ENCODE data around the gene UBXN6.

The UBXN6 gene

GRCh38 chr19:4453232-4454179 lies 4.1 kb downstream of the UBXN6 start:
- no peaks in the 10 kb centered on the region for H3K27me3 ChIP-seq
- no peaks in the 10 kb centered on the region for H3K9me3 ChIP-seq
- peaks cover 43 to 62% (median 49%) of the 10 kb centered on the region in 3 donors for H3K36me3 ChIP-seq
- intact Hi-C loops (cut with DNase I; ENCODE audit: low total_unique reads): no loop called here
- no peak for DNase-seq
- no peak overlapping the region for H3K27ac ChIP-seq
- no peak for TF ChIP-seq CTCF (IDR thresholded peaks at IDR 0.05)
- no peak overlapping the region for H3K4me3 ChIP-seq
- H3K4me1 ChIP-seq: peaks cover 0 to 27% (median 24%) of the 10 kb centered on the region in 4 donors

DNA sequence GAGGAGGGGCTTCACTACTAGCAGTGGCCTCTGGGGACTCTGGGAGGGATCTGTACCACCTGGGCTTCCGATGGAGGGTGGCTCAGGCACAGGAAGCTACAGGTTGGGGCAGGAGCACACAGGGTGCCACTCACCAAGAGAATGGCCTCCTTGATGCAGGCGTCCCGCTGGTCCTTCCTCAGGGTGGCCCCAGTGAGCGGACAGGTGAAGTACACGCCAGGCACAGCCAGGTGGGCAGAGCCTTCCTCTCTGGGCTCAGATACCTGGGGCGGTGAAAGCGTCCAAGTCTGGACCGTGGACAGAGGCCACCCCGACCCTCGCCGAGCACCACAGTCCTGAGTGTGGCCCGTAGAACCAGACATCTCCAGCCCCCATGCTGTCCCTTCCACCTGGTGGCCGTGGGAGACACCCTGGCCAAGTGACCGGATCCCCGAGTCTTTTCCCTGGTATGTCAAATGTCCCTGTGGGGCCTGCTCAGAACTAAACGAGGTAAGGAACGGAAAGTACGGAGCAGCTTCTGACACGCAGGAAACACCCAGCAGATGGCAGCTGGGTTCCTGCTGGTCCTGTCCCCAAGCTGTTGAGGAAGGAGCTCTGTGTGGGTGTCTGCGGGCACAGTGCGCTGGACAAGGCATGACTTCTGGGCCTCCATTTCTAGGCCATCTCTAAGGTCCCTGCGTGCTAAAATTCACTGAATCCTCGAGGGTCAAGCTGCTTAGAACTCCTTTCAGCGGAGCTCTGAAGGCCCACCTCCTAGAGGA lies 5.2 kb downstream of the UBXN6 start:
- DNase-seq: no peak
- Histone ChIP-seq H3K4me1 (peaks cover 0 to 23% (median 19%) of the 10 kb centered on the region in 4 donors), H3K36me3 (peaks cover 52 to 73% (median 60%) of the 10 kb centered on the region in 3 donors), H3K27ac (no peak overlapping the region), H3K9me3 (no peaks in the 10 kb centered on the region), H3K4me3 (no peak overlapping the region), H3K27me3 (no peaks in the 10 kb centered on the region)
- TF ChIP-seq CTCF (IDR thresholded peaks at IDR 0.05): no peak
- intact Hi-C loops (cut with DNase I; ENCODE audit: low total_unique reads): no loop called here

- no peak for TF ChIP-seq CTCF (IDR thresholded peaks at IDR 0.05)
- Histone ChIP-seq H3K4me3 (no peak overlapping the region), H3K9me3 (no peaks in the 10 kb centered on the region), H3K36me3 (peaks cover 78 to 97% (median 88%) of the 10 kb centered on the region in 3 donors), H3K27me3 (no peaks in the 10 kb centered on the region), H3K4me1 (peaks cover 0 to under 1% (median 0%) of the 10 kb centered on the region in 4 donors), H3K27ac (no peak overlapping the region)
- DNase-seq: no peak
- intact Hi-C loops (cut with DNase I; ENCODE audit: low total_unique reads): no loop called here
These were observed 8.0 kb downstream of the UBXN6 start for GRCh38 chr19:4449639-4450028.

GRCh38 chr19:4449022-4449638 lies 8.5 kb downstream of the UBXN6 start:
- TF ChIP-seq CTCF (IDR thresholded peaks at IDR 0.05): no peak
- intact Hi-C loops (cut with DNase I; ENCODE audit: low total_unique reads): no loop called here
- Histone ChIP-seq H3K4me3 (no peak overlapping the region), H3K4me1 (no peaks in the 10 kb centered on the region), H3K27me3 (no peaks in the 10 kb centered on the region), H3K36me3 (peaks cover 76 to 100% (median 92%) of the 10 kb centered on the region in 3 donors), H3K9me3 (no peaks in the 10 kb centered on the region), H3K27ac (peak overlapping the region in 1 of 2 donors; percentile 22)
- peak; percentile 60 to 85 for DNase-seq

DNA sequence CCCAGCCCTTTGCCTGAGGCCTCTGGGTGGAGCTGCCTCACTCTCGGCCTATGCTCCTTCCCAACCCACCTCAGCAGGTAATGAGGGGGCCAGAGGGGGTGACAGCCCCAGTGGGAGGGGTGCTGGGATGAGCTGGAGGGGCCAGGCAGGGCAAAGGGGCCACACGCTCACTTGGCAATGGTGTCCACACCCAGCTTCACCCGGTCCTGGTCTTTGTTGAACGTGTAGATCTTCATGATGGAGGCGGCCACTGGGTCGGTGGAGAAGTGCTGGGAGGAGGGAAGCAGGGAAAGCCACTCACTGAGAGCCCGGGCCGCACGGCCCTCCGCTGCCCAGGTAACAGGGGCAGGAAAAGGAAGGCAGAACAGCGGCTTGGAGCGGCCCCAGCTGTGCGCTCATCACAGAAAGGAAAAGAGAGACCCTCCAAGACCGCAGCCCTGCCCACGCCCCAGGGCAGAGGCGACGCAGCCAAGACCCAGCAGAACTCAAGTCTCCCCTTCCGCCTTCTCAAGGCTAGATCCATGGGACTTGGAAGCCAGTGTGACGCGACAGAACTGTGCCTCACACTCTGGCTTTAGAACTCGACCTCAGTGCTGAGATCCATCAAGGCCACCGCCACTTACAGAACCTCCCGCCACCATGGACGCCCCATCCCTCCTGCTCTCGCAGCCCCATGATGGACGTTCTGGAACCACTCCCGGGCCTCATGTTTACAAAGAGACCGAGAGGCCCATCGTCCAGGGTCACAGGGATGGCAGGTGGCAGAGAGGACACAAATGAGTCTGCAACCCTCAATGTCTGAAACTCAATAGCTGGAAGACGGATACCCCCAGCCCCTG lies 9.2 kb downstream of the UBXN6 start:
- Histone ChIP-seq H3K36me3 (peaks cover 68 to 100% (median 85%) of the 10 kb centered on the region in 3 donors), H3K27me3 (no peaks in the 10 kb centered on the region), H3K4me1 (no peaks in the 10 kb centered on the region), H3K27ac (peak overlapping the region in 1 of 2 donors; percentile 22), H3K9me3 (no peaks in the 10 kb centered on the region), H3K4me3 (no peak overlapping the region)
- DNase-seq: no peak
- intact Hi-C loops (cut with DNase I; ENCODE audit: low total_unique reads): no loop called here
- no peak for TF ChIP-seq CTCF (IDR thresholded peaks at IDR 0.05)
